Erythroblast (primary cell): Measurements from ENCODE around the gene ALG2.
A peak's percentile ranks its signal among the peaks of the same experiment; 100 is the strongest.

Source experiments
- DNase-seq, 2 experiments: peaks; one replicate each; lab custom pipeline; 2025; lab: John Stamatoyannopoulos, UW
- GATA1 ChIP-seq: IDR thresholded peaks from 2 replicates; pipeline ENCODE4 v1.6.1; 2011; ENCODE audit warnings: low read depth, mild to moderate bottlenecking, control low read depth, low read length, moderate library complexity
- POLR2A ChIP-seq: IDR thresholded peaks from 2 replicates; pipeline ENCODE4 v1.6.1; 2011; ENCODE audit warnings: mild to moderate bottlenecking, low read length

ALG2 gene, protein sequence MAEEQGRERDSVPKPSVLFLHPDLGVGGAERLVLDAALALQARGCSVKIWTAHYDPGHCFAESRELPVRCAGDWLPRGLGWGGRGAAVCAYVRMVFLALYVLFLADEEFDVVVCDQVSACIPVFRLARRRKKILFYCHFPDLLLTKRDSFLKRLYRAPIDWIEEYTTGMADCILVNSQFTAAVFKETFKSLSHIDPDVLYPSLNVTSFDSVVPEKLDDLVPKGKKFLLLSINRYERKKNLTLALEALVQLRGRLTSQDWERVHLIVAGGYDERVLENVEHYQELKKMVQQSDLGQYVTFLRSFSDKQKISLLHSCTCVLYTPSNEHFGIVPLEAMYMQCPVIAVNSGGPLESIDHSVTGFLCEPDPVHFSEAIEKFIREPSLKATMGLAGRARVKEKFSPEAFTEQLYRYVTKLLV

DNA sequence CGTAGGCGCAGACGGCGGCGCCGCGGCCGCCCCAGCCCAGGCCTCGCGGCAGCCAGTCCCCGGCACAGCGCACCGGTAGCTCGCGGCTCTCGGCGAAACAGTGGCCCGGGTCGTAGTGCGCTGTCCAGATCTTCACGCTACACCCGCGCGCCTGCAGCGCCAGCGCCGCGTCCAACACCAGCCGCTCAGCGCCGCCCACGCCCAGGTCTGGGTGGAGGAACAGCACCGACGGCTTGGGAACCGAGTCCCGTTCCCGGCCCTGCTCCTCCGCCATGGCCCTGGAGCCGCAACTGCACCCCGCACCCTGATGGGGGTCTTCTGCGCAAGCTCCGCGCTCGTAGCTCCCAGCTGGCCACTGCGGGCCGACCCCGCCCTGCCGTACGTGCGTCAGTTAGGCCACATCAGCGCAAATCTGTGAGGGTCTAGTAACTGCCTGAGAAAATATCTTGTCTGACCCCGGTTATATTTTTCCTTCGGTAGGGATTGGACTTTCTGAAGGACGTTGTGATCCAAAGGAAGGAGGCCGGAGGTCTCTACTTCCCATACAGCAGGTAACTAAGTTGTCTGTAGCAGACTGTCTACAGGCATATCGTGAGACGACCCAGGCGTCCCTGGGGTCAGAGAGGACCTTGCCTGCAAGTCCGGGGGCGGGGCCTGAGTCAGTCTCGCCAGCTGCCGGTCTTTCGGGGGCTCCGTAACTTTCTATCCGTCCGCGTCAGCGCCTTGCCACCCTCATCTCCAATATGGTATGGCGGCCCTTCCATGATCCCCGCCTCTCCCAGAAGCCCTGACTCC is at the start of gene ALG2, which contains the start of gene SEC61B:
Gene ALG2 (minus strand): TSS at position 322 of the 795 bp plus-strand sequence. CDS start 48 bp downstream, at position 274.
Gene SEC61B (plus strand): TSS at position 662 of the 795 bp plus-strand sequence. CDS start 82 bp downstream, at position 744.
- DNase-seq = peak; percentile 97 to 98
- TF ChIP-seq POLR2A = peak; percentile 94
- TF ChIP-seq GATA1 = no peak

DNA sequence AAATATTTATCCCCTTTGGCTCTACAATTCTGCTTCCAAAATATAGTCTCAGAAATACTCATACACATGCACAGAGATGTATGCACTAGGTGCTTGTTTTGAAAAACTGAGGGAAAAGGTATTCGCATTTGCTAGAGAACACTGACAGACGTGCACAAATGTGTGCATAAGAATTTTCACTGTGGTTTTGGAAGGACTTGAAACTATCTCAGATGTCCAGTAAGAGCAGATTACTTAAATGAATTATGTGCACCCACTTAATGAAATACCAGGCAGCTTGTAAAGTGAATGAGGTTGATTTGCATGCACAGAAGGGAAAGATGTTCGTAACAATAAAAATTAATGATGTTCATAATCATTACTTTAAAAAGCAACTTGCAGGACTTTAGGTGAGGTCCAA is 48.7 kb upstream of the ALG2 start:
- no peak for DNase-seq
- TF ChIP-seq POLR2A = no peak
- TF ChIP-seq GATA1 = no peak

DNA sequence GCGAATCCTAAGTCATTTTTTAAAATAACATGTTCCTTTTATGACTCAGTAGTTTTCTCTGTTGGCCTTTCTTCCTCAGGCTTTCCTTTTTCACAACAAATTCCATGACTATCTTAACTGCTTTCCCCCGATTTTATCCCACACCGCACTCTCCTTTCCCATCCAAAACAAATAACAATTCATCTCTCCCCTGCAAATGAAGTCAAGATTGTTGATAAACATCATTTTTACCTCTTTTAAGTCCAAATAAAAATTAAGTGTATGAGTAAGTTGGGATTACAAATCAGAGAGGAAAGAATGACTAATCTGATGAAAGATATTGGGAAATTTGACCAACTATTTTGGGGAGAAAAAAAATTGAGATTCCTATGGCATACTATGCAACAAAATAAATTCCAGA is 47.7 kb upstream of the ALG2 start:
- no peak for TF ChIP-seq GATA1
- TF ChIP-seq POLR2A = no peak
- DNase-seq = no peak

DNA sequence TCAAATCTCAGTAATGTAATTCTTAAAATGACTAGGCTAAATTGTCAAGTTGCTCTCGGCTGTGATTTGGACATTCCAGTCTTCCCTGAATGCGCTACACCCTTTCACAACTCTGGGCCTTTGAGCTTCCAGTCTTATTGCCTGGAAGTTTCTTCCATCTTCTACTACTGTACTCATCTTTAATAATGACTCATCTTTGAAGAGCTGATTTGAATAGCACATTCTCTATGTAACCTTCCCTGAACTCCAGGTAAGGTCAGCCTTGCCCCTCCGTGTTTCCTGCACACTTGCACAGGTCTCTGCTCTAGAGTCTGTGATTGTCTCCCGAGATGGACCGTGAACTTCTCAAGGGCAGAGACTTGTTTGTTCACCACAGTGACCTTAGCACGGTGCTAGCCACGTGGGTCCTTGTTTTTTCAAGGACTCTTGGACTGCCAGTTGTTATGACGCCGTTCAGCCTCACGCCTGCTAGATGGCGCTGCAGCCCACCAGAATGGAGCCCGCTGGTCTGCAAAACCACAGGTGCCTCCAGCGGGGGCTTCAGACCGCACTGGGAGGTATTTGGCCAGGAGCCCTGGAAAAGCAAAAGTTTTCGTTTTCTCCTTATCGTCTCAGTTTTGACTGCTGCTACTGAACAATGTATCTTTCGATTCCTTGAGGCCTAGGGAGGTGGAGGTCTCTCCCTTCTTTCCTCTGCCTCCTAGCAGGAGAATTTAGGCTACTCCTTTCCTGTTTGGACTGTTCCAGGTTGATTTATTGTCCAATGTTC is 44.7 kb upstream of the ALG2 start:
- TF ChIP-seq POLR2A (no peak), GATA1 (no peak)

DNA sequence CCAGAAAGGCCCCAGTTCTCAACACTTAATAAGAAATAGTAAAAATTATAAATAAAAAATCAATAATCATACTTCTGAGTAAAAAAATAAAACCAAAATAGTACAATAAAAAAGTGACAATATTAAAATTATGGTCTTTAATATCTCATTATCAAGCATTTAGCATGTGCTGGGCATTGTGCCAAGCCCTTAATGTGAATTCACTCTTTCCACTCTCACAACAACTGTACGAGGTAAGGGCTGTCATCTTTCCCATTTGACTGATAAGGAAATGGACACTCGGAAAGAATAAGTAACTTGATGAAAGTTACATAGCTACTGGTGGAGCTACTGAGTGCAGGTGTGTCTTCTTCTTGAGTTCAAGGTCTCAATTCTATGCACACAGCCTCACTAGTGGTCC is 43.9 kb upstream of the ALG2 start:
- DNase-seq = no peak

More for the DNA sequence above, 44.7 kb upstream of the ALG2 start:
- DNase-seq = peak; percentile 67 to 76

DNA sequence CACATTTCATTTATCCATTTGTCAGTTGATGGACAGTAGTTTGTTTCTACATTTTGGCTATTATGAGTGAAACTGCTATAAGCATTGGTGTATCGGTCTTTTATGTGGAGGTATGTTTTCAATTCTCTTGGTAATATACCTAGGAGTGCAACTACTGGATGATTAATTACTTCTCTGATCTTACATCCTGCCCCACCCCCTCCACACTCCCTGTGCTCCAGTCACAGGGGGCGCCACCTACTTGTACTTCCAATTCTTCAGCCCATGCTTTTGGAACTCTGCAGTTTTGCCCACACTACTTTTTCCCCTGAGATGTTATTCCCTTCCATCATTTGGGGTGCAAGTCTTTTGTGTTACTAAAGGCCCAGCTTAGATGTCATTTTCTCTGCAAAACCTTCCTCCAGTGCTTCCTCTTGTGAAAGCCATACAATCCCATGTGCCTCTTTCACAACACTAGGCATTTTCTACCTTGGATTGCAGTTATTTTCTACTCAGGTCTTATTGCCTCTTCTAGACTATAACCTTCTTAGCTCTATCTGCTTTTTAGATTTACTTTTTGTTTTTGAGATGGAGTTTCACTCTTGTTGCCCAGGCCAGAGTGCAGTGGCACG is 42.4 kb upstream of the ALG2 start:
- no peak for TF ChIP-seq POLR2A
- no peak for TF ChIP-seq GATA1
- DNase-seq = peak; percentile 25 to 42

More for the DNA sequence above, 43.9 kb upstream of the ALG2 start:
- TF ChIP-seq GATA1 (no peak), POLR2A (no peak)

DNA sequence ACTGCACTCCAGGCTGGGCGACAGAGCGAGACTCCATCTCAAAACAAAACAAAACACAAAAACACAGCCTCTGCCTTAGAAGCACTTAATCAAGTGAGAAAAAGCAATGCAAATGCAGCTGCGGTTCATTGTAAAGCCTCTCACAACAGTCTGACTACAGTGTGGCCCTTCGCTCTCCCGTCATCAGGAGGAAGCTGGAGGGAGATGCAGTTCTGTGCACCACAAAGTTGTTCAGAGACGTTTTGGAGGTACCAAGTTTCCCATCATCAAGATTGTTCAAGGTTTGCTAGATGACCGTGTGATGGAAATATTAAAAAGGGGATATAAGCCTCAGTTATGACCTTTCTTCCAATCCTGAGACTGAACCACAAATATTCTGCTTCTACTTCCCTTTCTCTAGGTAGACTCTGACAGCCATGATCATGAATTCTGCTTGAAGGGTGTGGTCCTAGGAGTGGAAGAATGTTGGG is 41.2 kb upstream of the ALG2 start:
- no peak for DNase-seq
- TF ChIP-seq GATA1 (no peak), POLR2A (no peak)

DNA sequence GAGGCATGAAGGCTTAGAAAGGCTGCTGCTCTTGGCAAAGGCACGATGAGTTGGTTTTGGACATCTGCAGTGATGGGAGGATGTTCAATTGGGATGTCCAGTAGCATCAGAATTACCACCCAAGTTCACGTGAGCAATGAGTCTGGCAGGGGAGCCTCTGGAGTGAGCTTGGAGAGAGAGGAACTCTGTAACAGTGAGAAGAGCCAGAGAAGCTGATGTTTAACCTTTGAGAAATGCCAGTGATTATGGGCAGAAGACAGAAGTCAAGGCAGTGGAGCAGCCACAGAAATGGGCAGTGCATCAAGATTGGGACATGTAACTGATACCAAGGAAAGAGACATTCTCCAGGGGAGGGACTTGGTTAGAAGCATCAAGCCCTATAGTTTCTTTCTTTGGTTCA is 40.2 kb upstream of the ALG2 start:
- no peak for TF ChIP-seq GATA1
- DNase-seq = no peak

DNA sequence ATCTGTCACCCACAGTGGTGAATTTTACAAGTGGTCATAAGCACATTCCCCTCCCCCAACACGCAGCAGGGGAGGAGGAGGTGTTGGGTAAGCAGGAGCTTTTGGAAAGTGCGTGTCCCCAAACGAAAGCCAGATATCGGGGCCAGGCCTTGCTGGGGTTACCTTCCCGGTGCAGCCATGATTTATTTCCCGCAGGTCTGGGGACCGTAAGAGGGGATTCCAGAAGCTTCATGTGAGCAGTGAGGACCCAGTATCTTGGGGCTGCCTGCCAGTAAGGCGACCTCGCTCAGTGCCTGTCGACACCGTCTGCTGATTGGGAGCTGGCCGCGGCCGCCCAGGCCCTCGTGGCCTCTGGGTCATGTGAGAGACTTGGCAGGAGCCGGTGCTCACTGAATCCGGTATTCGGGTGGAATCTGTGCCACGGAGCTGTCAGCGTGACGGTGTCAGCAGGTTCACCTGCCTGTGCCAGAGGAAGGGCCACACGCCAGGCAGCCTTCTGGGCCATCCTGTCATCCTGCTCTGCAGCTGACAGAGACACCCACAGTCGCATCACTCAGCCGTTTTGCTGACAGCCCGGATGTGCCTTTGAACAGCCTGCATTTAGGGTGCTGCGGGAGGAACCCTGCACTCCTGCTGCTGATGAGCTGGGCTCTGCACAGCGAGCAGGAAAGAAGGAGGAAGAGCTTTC is 37.6 kb upstream of the ALG2 start:
- peak; percentile 9 to 45 for DNase-seq
- TF ChIP-seq POLR2A (no peak), GATA1 (no peak)

DNA sequence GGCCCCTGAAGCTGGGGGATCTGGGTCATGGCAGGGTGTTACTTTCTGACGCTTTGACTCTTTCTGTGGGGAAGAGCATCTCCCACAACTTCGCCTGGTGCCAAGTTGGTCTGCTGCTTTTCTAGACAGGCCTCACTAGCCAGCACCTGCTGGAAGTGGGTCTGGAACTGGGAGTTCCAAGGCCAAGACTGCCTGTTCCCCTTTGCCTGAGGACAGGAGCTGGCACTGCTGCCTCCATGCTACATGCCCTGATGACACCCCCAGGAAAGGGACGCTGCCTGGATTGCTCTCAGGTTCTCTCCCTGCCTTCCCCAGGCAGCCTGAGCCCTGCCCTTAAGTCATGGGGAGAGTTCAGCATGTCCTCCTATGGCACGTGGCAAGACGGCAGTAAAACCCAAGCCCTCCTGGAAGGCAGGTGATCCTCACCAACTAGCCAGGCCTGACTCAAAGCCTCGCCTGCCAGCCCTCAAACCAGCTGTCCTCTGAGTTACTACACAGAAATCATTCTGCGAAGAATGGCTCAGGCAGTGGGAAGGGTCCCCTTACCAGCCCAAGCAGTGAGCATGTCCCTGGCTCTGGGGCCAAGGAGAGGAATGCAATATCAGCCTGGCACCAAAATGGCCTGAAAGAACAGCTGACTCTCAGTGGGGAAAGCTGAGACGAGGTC is 36.1 kb upstream of the ALG2 start:
- DNase-seq = no peak
- TF ChIP-seq GATA1 (no peak), POLR2A (no peak)

DNA sequence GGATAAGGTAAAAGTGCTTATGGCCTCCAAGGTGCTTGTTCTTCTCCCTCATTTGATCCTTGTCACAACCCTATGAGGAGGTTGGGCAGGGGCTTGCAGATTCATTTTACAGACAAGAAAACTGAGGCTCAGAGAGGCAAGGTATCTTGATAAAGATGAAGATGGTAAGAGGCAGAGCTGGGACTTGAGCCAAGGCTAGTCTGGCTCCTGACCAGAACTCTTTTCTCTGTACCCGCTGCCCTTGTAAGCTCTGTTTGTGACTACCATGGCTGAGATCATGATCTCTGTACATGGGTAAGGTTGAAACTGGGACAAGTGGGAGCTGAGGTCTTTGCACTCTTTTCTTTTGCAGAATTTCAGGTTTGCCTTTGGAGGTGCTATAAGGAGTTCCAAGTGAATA is 33.9 kb upstream of the ALG2 start:
- no peak for DNase-seq
- TF ChIP-seq GATA1 (no peak), POLR2A (no peak)
